NCI-H1092 treated with DMSO at 0.1 percent for 48 hours (cell line): ENCODE results near the gene ZNF532.

Source experiments
- DNase-seq: peaks from one replicate; lab custom pipeline; 2025; lab: John Stamatoyannopoulos, UW

The ZNF532 gene

DNA sequence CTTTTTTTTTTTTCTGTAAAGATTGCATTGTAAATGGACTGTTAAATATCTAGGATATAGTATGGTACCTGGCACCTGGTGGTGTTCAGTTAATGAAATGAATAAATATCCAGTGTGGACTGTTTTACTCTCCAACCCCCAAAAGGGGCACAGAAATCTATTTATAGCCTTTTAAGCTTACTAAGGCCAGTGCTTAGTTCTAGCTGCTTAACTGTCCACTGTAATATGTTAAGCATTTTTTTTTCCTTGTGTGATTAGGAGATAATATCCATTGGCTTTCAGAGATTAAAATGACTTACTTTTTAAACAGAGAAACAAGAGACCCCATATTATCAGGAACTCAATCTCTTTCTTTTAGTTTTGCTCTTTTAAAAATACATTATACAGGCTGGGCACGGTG, 84.4 kb downstream of the ZNF532 start:
- no peak for DNase-seq

GRCh38 chr18:58951986-58952702, 87.5 kb downstream of the ZNF532 start:
- no peak for DNase-seq

- DNase-seq = no peak
Observed at GRCh38 chr18:58952858-58953257, 88.2 kb downstream of the ZNF532 start.

DNA sequence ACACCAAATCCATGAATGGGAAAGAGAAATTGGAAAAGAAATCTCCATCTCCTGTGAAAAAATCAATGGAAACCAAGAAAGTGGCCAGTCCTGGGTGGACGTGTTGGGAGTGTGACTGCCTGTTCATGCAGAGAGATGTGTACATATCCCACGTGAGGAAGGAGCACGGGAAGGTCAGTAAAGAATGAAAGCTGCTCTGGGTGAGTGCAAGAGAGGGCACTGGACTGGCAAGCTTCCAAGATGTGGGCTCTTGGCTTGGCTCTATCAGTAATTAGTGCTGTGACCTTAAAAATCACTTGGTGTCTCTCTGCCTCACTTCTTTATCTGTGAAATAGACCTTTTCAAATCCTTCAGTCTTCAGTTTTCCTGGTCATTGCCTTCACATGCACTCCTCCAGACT, 89.0 kb downstream of the ZNF532 start:
- DNase-seq = peak; percentile 76

GRCh38 chr18:58955001-58955400, 90.3 kb downstream of the ZNF532 start:
- DNase-seq = no peak

DNA sequence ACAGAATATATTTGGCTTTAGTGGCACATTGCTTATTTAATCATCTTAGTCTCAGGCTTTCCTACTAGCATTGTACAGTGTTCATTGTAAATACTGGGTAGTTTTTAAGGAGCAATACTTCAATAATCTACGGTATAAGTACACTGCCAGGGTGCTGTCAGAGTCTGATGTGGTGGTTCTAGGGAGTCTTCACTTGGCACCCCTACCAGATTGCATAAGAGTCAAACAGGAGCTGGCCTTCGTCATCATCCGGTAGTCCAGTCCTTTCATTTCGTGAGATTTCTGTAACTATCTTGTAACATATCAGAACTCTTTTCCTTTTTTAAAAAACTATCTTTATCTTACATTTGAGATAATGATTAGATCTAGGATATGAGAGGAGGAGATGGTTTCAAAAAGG, 91.1 kb downstream of the ZNF532 start:
- DNase-seq = no peak

DNA sequence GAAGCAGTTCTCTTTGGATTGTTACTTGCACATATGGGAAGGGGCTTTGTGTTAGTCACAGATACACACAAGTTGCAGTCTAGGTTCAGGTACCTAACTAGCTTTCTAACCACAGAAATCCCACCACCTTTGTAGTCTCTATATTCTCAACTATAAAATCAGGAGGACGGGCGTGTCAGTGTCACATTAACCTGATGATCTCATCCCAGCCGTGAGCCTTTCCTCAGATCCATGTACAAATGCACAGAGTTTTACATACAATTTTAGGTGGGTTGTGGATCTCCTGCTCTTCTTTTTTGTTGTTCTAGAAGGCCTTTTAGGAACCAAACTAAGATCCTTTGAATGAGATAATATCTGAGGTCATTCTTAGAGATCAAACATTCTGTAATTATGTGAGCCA, 94.0 kb downstream of the ZNF532 start:
- DNase-seq = no peak

DNA sequence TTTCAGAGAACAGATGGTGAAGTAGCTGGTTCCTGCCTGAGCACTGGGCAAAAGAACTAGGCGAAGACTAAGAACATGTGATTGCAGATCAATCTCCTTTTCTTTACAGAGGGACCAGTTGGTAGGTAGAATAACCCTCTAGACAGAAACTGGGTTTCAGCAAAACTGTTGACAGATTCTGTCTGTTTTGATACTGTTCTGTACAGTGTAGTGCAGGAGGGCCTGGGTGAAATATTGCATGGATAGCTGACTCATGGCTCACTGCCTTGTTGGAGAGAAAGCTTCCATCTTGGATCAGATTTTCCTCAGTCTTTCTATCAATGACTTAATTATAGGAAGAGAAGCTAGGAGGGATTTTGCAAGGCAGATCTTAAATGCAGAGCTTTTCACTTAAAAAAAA, 95.8 kb downstream of the ZNF532 start:
- no peak for DNase-seq

GRCh38 chr18:58960946-58961722, 96.5 kb downstream of the ZNF532 start:
- no peak for DNase-seq

GRCh38 chr18:58962336-58962735, 97.7 kb downstream of the ZNF532 start:
- DNase-seq = no peak

DNA sequence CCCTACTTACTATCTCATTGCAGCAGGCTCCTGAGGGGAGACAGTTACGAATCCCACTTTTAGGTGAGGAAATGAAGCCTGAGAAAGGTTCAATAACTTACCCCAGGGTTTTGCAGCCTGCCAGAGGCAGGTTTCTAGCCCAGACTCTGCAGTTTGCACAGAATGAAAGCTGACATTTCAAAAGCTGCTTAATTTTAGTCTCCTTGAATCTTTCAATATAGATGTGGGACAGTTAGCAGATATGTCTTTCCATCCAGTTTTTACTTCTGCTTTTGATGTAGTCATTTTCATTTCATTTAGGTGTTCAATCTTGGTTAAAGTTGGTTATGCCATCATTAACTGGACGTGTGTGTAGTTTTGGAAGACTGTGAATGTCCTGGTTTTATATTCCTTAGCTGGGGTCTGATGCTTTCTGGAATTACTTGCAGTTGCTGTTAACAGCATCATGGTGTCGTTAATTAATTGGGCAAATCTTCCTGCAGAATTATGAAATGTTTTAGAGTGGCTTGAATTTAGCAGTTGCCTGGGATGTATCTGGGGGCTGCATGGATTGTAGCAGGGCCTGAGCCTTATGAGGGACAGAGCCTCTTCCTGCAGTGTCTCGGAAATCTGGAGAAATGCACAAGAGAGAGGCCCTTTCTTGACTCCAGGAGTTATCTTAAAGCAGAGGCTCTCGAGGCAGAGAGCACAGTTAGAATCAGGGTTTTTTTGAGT, 100.8 kb downstream of the ZNF532 start:
- no peak for DNase-seq

- no peak for DNase-seq
Observed at GRCh38 chr18:58966005-58966677, 101.5 kb downstream of the ZNF532 start.

DNA sequence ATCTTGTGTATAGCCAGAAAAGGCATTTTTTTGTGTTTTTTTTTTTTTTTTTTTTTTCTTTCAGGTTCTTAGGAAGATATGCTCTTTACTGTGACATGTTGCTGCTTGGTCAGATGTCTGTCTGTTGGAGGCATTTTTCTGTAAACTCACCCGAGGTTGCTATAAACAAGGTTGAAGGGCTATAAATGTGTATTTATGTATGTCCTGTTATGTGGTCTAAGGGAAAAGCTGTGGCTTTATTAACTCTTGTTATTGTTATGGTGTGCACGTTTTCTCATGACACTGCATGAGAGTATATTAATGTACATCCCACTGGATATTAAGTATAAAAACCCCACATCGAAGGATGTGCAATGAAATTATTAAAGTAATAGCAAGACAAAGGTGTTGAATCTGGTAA, 102.0 kb downstream of the ZNF532 start:
- DNase-seq = no peak

GRCh38 chr18:58967751-58968254, 103.1 kb downstream of the ZNF532 start:
- no peak for DNase-seq

DNA sequence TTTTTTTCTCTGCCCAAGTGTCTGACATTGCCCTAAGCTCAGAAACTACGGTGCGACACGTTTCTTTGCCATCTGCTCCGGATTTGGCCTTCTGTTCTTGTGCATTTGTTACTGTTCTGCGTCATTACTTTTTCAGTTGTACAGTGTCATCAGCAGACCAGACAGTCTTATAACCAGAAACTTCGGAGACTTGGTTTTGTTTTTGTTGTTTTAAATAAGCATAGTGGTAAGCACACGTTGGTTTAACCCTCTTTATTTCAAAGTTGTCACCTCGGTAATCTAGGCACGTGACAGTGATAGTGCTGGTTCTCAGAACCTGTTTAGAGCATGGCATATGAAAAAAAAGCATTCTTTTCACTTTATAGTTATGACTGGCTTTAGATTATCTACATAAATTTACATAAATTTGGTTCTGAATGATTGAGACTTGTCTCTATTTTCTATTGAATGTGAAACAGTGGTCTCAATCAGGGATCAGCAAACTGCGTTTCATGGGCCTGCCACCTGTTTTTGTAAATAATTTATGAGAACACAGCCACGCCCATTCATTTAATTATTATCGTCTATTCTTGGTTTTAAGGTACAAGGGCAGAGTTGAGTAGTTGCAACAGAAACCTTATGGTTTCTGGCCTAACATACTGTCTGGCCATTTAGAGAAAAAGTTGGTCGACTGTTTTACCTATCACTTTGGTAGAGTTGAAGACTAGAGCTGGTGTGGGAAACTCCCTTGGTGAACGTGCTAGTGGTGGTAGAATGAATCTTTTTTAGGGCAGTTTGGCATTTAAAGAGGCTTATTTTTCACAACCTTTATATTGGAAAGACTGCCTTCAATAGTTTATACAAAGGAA, 106.5 kb downstream of the ZNF532 start:
- DNase-seq = no peak

DNA sequence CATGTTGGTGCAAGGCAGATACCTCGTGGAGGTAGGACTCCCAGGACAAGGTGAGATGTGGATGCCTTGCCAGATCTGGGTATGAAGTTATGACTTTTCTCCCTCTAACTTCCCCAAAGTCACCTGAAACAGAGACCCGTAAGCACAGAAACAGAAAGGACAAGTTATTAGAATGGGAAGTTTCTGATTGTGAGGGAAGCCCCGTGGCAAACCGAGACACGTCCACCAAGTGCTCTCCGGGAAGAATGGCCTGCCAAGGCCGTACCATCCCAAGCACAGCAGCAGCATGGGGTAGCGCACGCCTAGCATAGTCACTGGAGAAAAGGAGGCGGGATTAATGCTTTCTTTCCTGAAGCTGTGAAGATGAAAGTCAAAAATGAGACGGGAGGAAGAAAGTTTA, 110.6 kb downstream of the ZNF532 start:
- no peak for DNase-seq

GRCh38 chr18:58975781-58976180, 111.1 kb downstream of the ZNF532 start:
- no peak for DNase-seq

DNA sequence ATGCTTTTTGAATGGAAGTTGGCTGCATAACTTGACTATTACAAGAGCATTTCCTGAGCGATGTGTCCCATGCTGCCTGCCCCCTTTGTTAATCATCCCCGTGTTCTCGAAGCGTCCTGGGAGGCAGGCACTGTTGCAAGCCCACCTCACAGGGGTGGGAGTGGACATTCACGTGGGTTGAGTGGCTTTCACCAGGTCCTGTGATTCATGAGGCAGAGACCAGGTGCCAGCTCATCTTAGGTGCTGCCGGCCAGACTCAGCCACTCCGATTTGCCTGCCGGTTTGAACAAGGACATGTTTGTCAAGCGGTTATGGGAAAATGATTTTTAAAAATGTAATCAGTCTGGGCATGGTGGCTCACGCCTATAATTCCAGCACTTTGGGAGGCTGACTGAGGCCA, 112.5 kb downstream of the ZNF532 start:
- no peak for DNase-seq

- DNase-seq = no peak
Observed at GRCh38 chr18:58977801-58978200, 113.1 kb downstream of the ZNF532 start.

DNA sequence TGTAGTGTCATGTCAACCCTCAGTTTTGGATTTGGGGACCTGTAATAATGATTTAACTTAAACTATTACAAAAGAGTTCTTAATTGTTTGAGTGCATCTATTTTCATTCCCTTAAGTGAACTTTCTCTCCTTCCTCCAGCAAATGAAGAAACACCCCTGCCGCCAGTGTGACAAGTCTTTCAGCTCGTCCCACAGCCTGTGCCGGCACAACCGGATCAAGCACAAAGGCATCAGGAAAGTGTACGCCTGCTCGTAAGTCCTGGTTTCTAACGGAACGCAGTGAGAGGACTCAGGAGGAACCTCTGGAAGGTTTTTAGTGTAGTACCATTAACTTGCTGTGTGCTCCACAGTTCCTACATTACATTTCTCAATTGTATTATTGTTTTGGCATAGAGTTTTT, 114.2 kb downstream of the ZNF532 start:
- DNase-seq = no peak

DNA sequence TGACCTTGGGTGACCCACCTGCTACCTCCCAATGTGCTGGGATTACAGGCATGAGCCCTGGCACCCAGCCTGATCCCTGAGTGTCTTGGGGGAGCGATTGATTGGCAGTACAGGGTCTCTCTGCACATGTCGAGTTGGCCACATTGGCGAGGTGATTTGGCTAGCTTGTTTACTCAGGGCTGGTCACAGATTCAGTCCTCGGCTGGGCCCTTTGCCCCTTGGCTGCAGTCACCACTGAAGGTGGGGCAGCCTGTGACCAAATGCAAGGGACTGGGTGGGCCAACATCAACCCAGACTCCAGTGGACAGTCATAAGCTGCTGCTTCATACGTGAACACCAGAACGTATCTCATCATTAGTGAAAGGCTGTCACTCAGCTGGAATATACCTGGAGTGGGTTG, 114.9 kb downstream of the ZNF532 start:
- no peak for DNase-seq
